ENCODE measurements around the gene UVRAG. TPM values are rescaled to one million over a fixed set of nuclear protein-coding genes. Genes with fewer than 3 reads are reported as not detected.

Gene UVRAG
- total and polyA plus RNA-seq, 4 donors, result 4.4 to 15.1 (median 10.0) TPM

DNA sequence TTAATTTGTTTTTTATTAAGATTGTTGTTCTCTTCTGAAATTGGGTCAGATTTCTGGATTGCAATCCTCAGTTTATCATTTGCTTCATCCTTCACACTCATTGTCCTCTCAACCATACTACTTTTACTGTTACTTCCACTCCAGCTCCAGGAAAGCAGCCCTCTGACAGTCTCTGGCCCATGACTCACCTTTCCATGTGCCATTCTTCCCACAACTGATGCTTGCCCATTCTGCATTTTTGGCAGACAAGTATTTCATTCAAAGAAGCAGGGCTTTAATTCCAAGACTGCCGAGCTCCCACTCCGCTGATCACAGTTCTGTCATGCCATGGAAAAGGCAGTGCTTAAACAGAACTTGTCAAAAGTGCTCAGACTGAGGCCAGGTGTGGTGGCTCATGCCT is 252.1 kb downstream of the UVRAG start:
- WGBS, result 99% methylated on average over 2 of the region's 2 CpGs
- TF ChIP-seq, protein P1, sequence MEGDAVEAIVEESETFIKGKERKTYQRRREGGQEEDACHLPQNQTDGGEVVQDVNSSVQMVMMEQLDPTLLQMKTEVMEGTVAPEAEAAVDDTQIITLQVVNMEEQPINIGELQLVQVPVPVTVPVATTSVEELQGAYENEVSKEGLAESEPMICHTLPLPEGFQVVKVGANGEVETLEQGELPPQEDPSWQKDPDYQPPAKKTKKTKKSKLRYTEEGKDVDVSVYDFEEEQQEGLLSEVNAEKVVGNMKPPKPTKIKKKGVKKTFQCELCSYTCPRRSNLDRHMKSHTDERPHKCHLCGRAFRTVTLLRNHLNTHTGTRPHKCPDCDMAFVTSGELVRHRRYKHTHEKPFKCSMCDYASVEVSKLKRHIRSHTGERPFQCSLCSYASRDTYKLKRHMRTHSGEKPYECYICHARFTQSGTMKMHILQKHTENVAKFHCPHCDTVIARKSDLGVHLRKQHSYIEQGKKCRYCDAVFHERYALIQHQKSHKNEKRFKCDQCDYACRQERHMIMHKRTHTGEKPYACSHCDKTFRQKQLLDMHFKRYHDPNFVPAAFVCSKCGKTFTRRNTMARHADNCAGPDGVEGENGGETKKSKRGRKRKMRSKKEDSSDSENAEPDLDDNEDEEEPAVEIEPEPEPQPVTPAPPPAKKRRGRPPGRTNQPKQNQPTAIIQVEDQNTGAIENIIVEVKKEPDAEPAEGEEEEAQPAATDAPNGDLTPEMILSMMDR (IDR thresholded peaks at IDR 0.05; ENCODE audit: low read depth, low read length, missing input control), result no peak
- TF ChIP-seq RXRA (IDR thresholded peaks at IDR 0.05), result no peak
- no peak for TF ChIP-seq YY1 (IDR thresholded peaks at IDR 0.05)
- Histone ChIP-seq H3K27ac (ENCODE audit: low read depth in 1 of 2, low read length in 2 of 2) (no peak overlapping the region), H3K9ac (ENCODE audit: low read depth in 1 of 2, low read length in 2 of 2) (no peak overlapping the region), H3K4me3 (ENCODE audit: low read depth in 1 of 3, low read length in 3 of 3) (no peak overlapping the region), H3K36me3 (ENCODE audit: control insufficient read depth in 4 of 4, insufficient read depth in 3 of 4, low read depth in 1 of 4, low read length in 3 of 4) (peaks cover 3 to 11% (median 5%) of the 10 kb centered on the region in 4 donors), H3K27me3 (ENCODE audit: control insufficient read depth in 4 of 4, insufficient read depth in 4 of 4, low read length in 3 of 4) (no peaks in the 10 kb centered on the region), H3K4me1 (ENCODE audit: control insufficient read depth in 4 of 4, insufficient read depth in 4 of 4, low read length in 3 of 4) (no peaks in the 10 kb centered on the region), H3K9me3 (ENCODE audit: control insufficient read depth in 4 of 4, low read length in 3 of 4) (no peaks in the 10 kb centered on the region)
- no peak for DNase-seq (ENCODE audit: low spot score)

- Histone ChIP-seq H3K36me3 (ENCODE audit: control insufficient read depth in 4 of 4, insufficient read depth in 3 of 4, low read depth in 1 of 4, low read length in 3 of 4) (peaks cover 3 to 11% (median 4%) of the 10 kb centered on the region in 4 donors), H3K4me3 (ENCODE audit: low read depth in 1 of 3, low read length in 3 of 3) (no peak overlapping the region), H3K9me3 (ENCODE audit: control insufficient read depth in 4 of 4, low read length in 3 of 4) (no peaks in the 10 kb centered on the region), H3K9ac (ENCODE audit: low read depth in 1 of 2, low read length in 2 of 2) (no peak overlapping the region), H3K4me1 (ENCODE audit: control insufficient read depth in 4 of 4, insufficient read depth in 4 of 4, low read length in 3 of 4) (no peaks in the 10 kb centered on the region), H3K27ac (ENCODE audit: low read depth in 1 of 2, low read length in 2 of 2) (no peak overlapping the region), H3K27me3 (ENCODE audit: control insufficient read depth in 4 of 4, insufficient read depth in 4 of 4, low read length in 3 of 4) (no peaks in the 10 kb centered on the region)
- TF ChIP-seq ATF3 (IDR thresholded peaks at IDR 0.05) (no peak), JUND (IDR thresholded peaks at IDR 0.05) (no peak), FOXA1 (IDR thresholded peaks at IDR 0.05) (no peak)
- DNase-seq (ENCODE audit: low spot score), result no peak
Observed at GRCh38 chr11:76069001-76069400, 254.0 kb downstream of the UVRAG start.

DNA sequence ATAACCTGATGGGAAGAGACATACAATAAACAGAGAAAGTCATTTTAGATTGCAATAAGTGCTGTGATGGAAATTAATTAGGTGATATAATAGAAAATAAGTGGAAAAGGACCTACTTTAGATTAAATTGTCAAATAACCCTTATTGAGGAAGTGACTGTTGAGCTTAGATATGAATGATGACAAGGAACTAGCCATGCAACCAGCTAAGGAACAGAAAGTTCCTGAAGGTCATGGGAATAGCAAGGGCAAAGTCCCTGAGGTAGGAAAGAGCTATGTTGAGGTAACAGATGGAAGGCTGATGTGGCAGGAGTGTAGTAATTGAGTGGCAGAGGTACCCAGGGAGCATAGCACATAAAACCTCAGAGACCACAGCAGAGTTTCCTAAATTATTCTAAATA is 256.1 kb downstream of the UVRAG start:
- Histone ChIP-seq H3K27me3 (ENCODE audit: control insufficient read depth in 4 of 4, insufficient read depth in 4 of 4, low read length in 3 of 4) (no peaks in the 10 kb centered on the region), H3K9ac (ENCODE audit: low read depth in 1 of 2, low read length in 2 of 2) (no peak overlapping the region), H3K36me3 (ENCODE audit: control insufficient read depth in 4 of 4, insufficient read depth in 3 of 4, low read depth in 1 of 4, low read length in 3 of 4) (peaks cover under 1 to 6% (median 4%) of the 10 kb centered on the region in 4 donors), H3K9me3 (ENCODE audit: control insufficient read depth in 4 of 4, low read length in 3 of 4) (no peaks in the 10 kb centered on the region), H3K27ac (ENCODE audit: low read depth in 1 of 2, low read length in 2 of 2) (no peak overlapping the region), H3K4me3 (ENCODE audit: low read depth in 1 of 3, low read length in 3 of 3) (no peak overlapping the region), H3K4me1 (ENCODE audit: control insufficient read depth in 4 of 4, insufficient read depth in 4 of 4, low read length in 3 of 4) (no peaks in the 10 kb centered on the region)
- no peak for TF ChIP-seq ATF3 (IDR thresholded peaks at IDR 0.05)
- no peak for TF ChIP-seq NR2F2 (IDR thresholded peaks at IDR 0.05)
- no peak for TF ChIP-seq FOXA2 (IDR thresholded peaks at IDR 0.05)
- no peak for TF ChIP-seq RAD21 (IDR thresholded peaks at IDR 0.05)
- TF ChIP-seq, protein P1 (IDR thresholded peaks at IDR 0.05; ENCODE audit: low read depth, low read length, missing input control), result no peak
- TF ChIP-seq, protein P2, sequence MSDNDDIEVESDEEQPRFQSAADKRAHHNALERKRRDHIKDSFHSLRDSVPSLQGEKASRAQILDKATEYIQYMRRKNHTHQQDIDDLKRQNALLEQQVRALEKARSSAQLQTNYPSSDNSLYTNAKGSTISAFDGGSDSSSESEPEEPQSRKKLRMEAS (IDR thresholded peaks at IDR 0.05), result no peak
- TF ChIP-seq FOXA1 (IDR thresholded peaks at IDR 0.05), result no peak
- TF ChIP-seq GABPA (IDR thresholded peaks at IDR 0.05 in 1 of 2, conservative IDR thresholded peaks at IDR 0.05 in 1 of 2), result no peak
- TF ChIP-seq, protein P3, sequence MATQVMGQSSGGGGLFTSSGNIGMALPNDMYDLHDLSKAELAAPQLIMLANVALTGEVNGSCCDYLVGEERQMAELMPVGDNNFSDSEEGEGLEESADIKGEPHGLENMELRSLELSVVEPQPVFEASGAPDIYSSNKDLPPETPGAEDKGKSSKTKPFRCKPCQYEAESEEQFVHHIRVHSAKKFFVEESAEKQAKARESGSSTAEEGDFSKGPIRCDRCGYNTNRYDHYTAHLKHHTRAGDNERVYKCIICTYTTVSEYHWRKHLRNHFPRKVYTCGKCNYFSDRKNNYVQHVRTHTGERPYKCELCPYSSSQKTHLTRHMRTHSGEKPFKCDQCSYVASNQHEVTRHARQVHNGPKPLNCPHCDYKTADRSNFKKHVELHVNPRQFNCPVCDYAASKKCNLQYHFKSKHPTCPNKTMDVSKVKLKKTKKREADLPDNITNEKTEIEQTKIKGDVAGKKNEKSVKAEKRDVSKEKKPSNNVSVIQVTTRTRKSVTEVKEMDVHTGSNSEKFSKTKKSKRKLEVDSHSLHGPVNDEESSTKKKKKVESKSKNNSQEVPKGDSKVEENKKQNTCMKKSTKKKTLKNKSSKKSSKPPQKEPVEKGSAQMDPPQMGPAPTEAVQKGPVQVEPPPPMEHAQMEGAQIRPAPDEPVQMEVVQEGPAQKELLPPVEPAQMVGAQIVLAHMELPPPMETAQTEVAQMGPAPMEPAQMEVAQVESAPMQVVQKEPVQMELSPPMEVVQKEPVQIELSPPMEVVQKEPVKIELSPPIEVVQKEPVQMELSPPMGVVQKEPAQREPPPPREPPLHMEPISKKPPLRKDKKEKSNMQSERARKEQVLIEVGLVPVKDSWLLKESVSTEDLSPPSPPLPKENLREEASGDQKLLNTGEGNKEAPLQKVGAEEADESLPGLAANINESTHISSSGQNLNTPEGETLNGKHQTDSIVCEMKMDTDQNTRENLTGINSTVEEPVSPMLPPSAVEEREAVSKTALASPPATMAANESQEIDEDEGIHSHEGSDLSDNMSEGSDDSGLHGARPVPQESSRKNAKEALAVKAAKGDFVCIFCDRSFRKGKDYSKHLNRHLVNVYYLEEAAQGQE (IDR thresholded peaks at IDR 0.05), result no peak
- no peak for TF ChIP-seq TAF1 (conservative IDR thresholded peaks at IDR 0.05)
- TF ChIP-seq HNF4G (IDR thresholded peaks at IDR 0.05), result no peak
- DNase-seq (ENCODE audit: low spot score), result no peak
